Measurements from ENCODE around the gene SHISAL1.

Gene SHISAL1

GRCh38 chr22:44278243-44279068 lies 34.3 kb downstream of the SHISAL1 start:
- no peaks in the 10 kb centered on the region for H3K36me3 ChIP-seq (ENCODE audit: control insufficient read depth, insufficient read depth, low read length)
- TF ChIP-seq CTCF (IDR thresholded peaks at IDR 0.05), result no peak
- no peaks in the 10 kb centered on the region for H3K9me3 ChIP-seq (ENCODE audit: control insufficient read depth, low read length)
- H3K4me1 ChIP-seq, result no peaks in the 10 kb centered on the region
- no peak overlapping the region for H2AFZ ChIP-seq
- no peak overlapping the region for H3K4me2 ChIP-seq (ENCODE audit: low read length)
- no peak overlapping the region for H3K27ac ChIP-seq
- no peak overlapping the region for H3K9ac ChIP-seq
- H3K4me3 ChIP-seq (ENCODE audit: low read depth, low read length), result no peak overlapping the region
- no peaks in the 10 kb centered on the region for H3K79me2 ChIP-seq
- H3K27me3 ChIP-seq (ENCODE audit: control insufficient read depth, insufficient read depth, low read length), result no peaks in the 10 kb centered on the region

DNA sequence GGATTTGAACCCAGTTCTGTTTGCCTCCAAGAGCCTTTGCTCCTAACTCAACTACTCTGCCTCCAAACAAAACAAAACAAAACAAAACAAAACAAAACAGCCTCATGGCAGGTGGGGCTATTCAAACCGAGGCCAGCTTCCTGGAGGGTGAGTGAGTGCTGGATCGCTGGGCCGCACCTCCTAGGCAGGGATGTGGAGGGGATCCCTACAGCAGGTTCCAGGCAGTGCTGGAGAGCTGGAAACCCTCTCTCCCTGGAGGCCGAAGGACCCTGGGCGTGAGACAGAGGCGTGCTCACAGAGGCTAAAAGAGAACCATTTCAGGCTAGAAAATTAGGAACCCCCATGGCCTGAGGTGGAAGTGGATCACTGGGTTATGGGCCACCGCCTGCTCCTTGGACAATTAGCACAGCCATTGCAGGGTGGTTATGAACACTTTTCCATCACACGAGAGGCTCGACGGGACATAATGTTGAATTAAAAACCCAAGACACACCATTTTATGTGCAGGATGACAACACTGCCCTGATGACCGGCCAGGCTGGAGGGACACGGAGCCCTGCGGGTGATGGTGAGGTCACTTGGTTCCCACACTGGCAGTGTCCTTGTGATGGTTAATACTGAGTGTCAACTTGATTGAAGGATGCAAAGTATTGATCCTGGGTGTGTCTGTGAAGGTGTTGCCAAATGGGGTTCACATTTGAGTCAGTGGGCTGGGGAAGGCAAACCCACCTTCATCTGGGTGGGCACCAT lies 35.2 kb downstream of the SHISAL1 start:
- Histone ChIP-seq H3K4me3 (ENCODE audit: low read depth, low read length) (no peak overlapping the region), H3K9ac (no peak overlapping the region), H2AFZ (no peak overlapping the region), H3K9me3 (ENCODE audit: control insufficient read depth, low read length) (no peaks in the 10 kb centered on the region), H3K79me2 (no peaks in the 10 kb centered on the region), H3K36me3 (ENCODE audit: control insufficient read depth, insufficient read depth, low read length) (no peaks in the 10 kb centered on the region), H3K27ac (no peak overlapping the region), H3K4me2 (ENCODE audit: low read length) (no peak overlapping the region), H3K4me1 (no peaks in the 10 kb centered on the region), H3K27me3 (ENCODE audit: control insufficient read depth, insufficient read depth, low read length) (no peaks in the 10 kb centered on the region)
- no peak for TF ChIP-seq CTCF (IDR thresholded peaks at IDR 0.05)

DNA sequence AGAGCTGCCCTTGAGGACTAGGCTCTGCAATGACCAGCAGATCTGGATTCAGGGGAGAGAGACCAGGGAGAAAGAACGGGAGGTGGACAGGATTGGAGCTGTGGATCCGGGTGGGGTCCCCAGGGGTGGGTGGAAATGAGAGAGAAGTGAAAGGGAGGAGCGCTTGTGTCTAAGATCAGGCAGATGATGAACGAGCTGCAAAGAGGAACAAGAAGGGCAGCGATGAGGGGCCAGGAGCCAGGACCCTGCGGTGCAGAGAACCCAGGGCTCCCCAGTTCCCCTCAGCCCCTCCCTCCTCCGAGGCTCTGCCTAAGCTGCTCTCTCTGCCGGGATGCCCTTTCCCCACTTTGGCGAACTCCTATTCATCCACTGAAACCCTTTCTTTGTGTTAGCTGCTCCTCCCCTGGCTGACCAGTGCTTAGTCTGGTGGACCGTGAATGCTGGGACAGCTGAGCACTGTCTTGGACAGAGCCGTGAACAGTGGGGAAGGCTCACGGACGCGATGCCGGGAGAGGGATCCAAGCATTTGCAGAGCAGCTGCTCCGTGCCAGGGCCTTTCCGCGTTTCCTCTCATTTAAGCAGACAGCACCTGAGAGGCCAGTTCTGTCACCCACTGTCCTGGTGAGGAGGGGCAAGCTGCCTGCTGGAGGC lies 35.9 kb downstream of the SHISAL1 start:
- Histone ChIP-seq H3K27ac (no peak overlapping the region), H3K4me2 (ENCODE audit: low read length) (no peak overlapping the region), H3K4me3 (ENCODE audit: low read depth, low read length) (no peak overlapping the region), H3K27me3 (ENCODE audit: control insufficient read depth, insufficient read depth, low read length) (no peaks in the 10 kb centered on the region), H3K79me2 (no peaks in the 10 kb centered on the region), H2AFZ (no peak overlapping the region), H3K4me1 (no peaks in the 10 kb centered on the region), H3K9ac (no peak overlapping the region), H3K36me3 (ENCODE audit: control insufficient read depth, insufficient read depth, low read length) (no peaks in the 10 kb centered on the region), H3K9me3 (ENCODE audit: control insufficient read depth, low read length) (no peaks in the 10 kb centered on the region)
- no peak for TF ChIP-seq CTCF (IDR thresholded peaks at IDR 0.05)

DNA sequence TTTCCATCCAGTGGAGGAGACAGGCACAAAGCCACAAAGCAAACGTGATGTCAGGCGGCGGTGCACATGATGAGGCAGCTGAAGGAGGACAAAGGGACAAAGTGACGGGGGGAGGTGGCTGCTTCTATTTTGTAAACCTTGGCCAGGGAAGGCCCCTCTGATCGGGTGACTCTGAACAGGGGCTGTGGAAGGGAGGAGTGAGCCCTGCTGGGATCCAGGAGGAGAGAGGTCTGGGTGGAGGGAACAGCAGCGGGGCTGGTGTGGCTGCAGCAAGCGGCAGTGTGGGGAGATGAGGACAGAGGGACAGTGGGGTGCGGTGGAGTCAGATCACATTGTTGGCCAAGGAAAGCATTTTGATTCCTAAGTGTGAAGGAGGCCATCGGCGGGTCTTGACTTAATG lies 36.7 kb downstream of the SHISAL1 start:
- TF ChIP-seq CTCF (IDR thresholded peaks at IDR 0.05), result no peak

More for the DNA sequence above, 36.7 kb downstream of the SHISAL1 start:
- Histone ChIP-seq H3K4me1 (no peaks in the 10 kb centered on the region), H3K9me3 (ENCODE audit: control insufficient read depth, low read length) (no peaks in the 10 kb centered on the region), H3K4me2 (ENCODE audit: low read length) (no peak overlapping the region), H3K27ac (no peak overlapping the region), H3K4me3 (ENCODE audit: low read depth, low read length) (no peak overlapping the region), H3K36me3 (ENCODE audit: control insufficient read depth, insufficient read depth, low read length) (no peaks in the 10 kb centered on the region), H3K79me2 (no peaks in the 10 kb centered on the region), H3K9ac (no peak overlapping the region), H3K27me3 (ENCODE audit: control insufficient read depth, insufficient read depth, low read length) (no peaks in the 10 kb centered on the region), H2AFZ (no peak overlapping the region)
